ENCODE measurements around the gene NQO2. TPM values are rescaled to one million over a fixed set of nuclear protein-coding genes. Genes with fewer than 3 reads are reported as not detected.

The NQO2 gene
- polyA plus RNA-seq, 1 of the 3 experiments (the other 2 are of a cell fraction) = 19.2 TPM

- TF ChIP-seq TAF1 (IDR thresholded peaks at IDR 0.05; ENCODE audit: borderline replicate concordance, low read depth, low read length) = no peak
- no peak for TF ChIP-seq IRF3 (IDR thresholded peaks at IDR 0.05; ENCODE audit: low read depth, low read length)
- no peak for TF ChIP-seq MAX (IDR thresholded peaks at IDR 0.05; ENCODE audit: low read depth)
- no peak for TF ChIP-seq SIN3A (IDR thresholded peaks at IDR 0.05; ENCODE audit: borderline replicate concordance, low read depth, low read length)
Measured at GRCh38 chr6:2978923-2979322, 20.8 kb upstream of the NQO2 start (continued).

- Histone ChIP-seq H3K4me1 (ENCODE audit: control insufficient read depth in 1 of 2, insufficient read depth in 2 of 2, low read depth in 1 of 2, low read length in 1 of 2) (peaks cover 0 to 14% of the 10 kb centered on the region in 2 experiments; a peak in 2 of 4 replicates), H3K9me2 (no peaks in the 10 kb centered on the region), H3K79me2 (ENCODE audit: insufficient read depth) (no peaks in the 10 kb centered on the region), H3K4me2 (no peak overlapping the region), H3K4me3 (ENCODE audit: low read depth in 2 of 2, low read length in 1 of 2) (no peak overlapping the region), H3K9me3 (no peaks in the 10 kb centered on the region), H3K36me3 (replicated peaks in 1 of 2; ENCODE audit: control insufficient read depth in 1 of 2, insufficient read depth in 2 of 2, low read length in 1 of 2) (no peaks in the 10 kb centered on the region), H3K27ac (ENCODE audit: low read depth in 2 of 2, low read length in 1 of 2) (no peak overlapping the region), H3K27me3 (ENCODE audit: insufficient read depth) (no peaks in the 10 kb centered on the region), H3F3A (replicated peaks; ENCODE audit: insufficient read depth) (peaks cover 14% of the 10 kb centered on the region), H4K20me1 (ENCODE audit: insufficient read depth) (no peaks in the 10 kb centered on the region), H3K9ac (no peak overlapping the region), H2AFZ (ENCODE audit: low read depth) (no peak overlapping the region)
- DNase-seq = no peak
- POLR2A ChIA-PET = no interaction called here
- TF ChIP-seq GABPA (IDR thresholded peaks at IDR 0.05; ENCODE audit: low read depth) (no peak), CHD2 (IDR thresholded peaks at IDR 0.05; ENCODE audit: low read length, partially characterized antibody) (no peak), CTCF (IDR thresholded peaks at IDR 0.05) (no peak), IRF3 (IDR thresholded peaks at IDR 0.05; ENCODE audit: low read depth, low read length) (no peak), SMC3 (IDR thresholded peaks at IDR 0.05; ENCODE audit: low read depth, low read length) (no peak), ELF1 (IDR thresholded peaks at IDR 0.05) (no peak), USF1 (IDR thresholded peaks at IDR 0.05; ENCODE audit: borderline replicate concordance, low read depth) (no peak), GATA2 (CRISPR knock-in tag; IDR thresholded peaks at IDR 0.05) (no peak), NRF1 (IDR thresholded peaks at IDR 0.05; ENCODE audit: low read depth, low read length) (no peak), FOSL2 (IDR thresholded peaks at IDR 0.05; ENCODE audit: borderline replicate concordance, low read depth) (no peak), SIN3A (IDR thresholded peaks at IDR 0.05; ENCODE audit: borderline replicate concordance, low read depth, low read length) (no peak)
- CTCF ChIA-PET = interaction anchor here (1.3 kb wide), 1 partner anchor 9 kb away, joined by 3 read pairs; no protein-coding TSS in a partner anchor
- 49% methylated on average over 2 of the region's 2 CpGs for WGBS (ENCODE audit: low lambda C conversion rate)
Measured at GRCh38 chr6:2979819-2980464, 19.8 kb upstream of the NQO2 start.
